Breast epithelium (tissue), 4 donors: ENCODE data around the gene SKAP1. TPM values are rescaled to one million over a fixed set of nuclear protein-coding genes. Genes with fewer than 3 reads are reported as not detected.

Experiments
- DNase-seq, 2 donors: peaks; one replicate each; pipeline ENCODE4 v3.0.0-alpha.2; 2019; ENCODE audit warnings: low spot score in 2 of 2
- H3K27ac ChIP-seq, 2 donors: fragments of 200-600 bp; sonication (generic) in 1 of 2; one replicate each; pipeline ENCODE4 v1.5.1; 2016 to 2019; ENCODE audit warnings: mild to moderate bottlenecking in 1 of 2
- H3K27me3 ChIP-seq, 2 donors: fragments of 200-600 bp; sonication (generic) in 1 of 2; one replicate each; pipeline versions ENCODE4 v1.5.1 to v1.6.0; 2017 to 2019; ENCODE audit warnings: control low read depth in 1 of 2, mild to moderate bottlenecking in 1 of 2
- H3K36me3 ChIP-seq: fragments of 200-600 bp; one replicate; pipeline ENCODE4 v1.5.1; 2019
- H3K4me1 ChIP-seq, 2 donors: fragments of 200-600 bp; sonication (generic); one replicate each; pipeline ENCODE4 v1.5.1; 2016 to 2019; ENCODE audit warnings: control low read depth in 1 of 2
- H3K4me3 ChIP-seq, 3 donors: fragments of 200-600 bp; sonication (generic); 1 replicate in 2 of 3; 2 replicates in 1 of 3; pipeline ENCODE4 v1.5.1; 2016 to 2019; ENCODE audit warnings: mild to moderate bottlenecking in 3 of 3, moderate library complexity in 2 of 3
- H3K9me3 ChIP-seq, 2 donors: fragments of 200-600 bp; sonication (generic) in 1 of 2; one replicate each; pipeline ENCODE4 v1.5.1; 2016 to 2019; ENCODE audit warnings: control low read depth in 1 of 2
- CTCF ChIP-seq, 3 donors: fragments of 450-650 bp; IDR thresholded peaks; one replicate each; pipeline ENCODE4 v1.5.1; 2016 to 2017; ENCODE audit warnings: antibody characterized with exemption in 3 of 3, mild to moderate bottlenecking in 3 of 3, moderate library complexity in 3 of 3
- POLR2A ChIP-seq: fragments of 450-650 bp; IDR thresholded peaks from one replicate; pipeline ENCODE4 v1.6.1; 2016; ENCODE audit warnings: antibody characterized with exemption, mild to moderate bottlenecking, moderate library complexity
- POLR2AphosphoS5 ChIP-seq, 3 donors: sonication (generic); formaldehyde crosslinking; IDR thresholded peaks; one replicate each; pipeline ENCODE4 v1.6.1; 2017; ENCODE audit warnings: antibody characterized with exemption in 3 of 3
- intact Hi-C: fragments of 100-400 bp; cut with DNase I; formaldehyde crosslinking; loops from one replicate; pipeline ENCODE4 v1.15.1; 2023; ENCODE audit warnings: low total_unique reads
- total RNA-seq, 3 donors: library from RNA; depleted of rRNA; stranded (reverse); fragments of >200 nt; gene quantifications; one replicate each; pipeline ENCODE4 v1.1.0, GENCODE V29; 2016

The SKAP1 gene
- total RNA-seq, 3 donors from 2014 or later: 1.1 to 7.5 (median 5.9) TPM

GRCh38 chr17:48144976-48145798, 284.8 kb downstream of the SKAP1 start:
- no peaks in the 10 kb centered on the region for H3K4me1 ChIP-seq
- no peak overlapping the region for H3K27ac ChIP-seq
- TF ChIP-seq POLR2A: no peak
- TF ChIP-seq POLR2AphosphoS5 (IDR thresholded peaks at IDR 0.05): no peak
- no peak for TF ChIP-seq CTCF (IDR thresholded peaks at IDR 0.05)
- no peaks in the 10 kb centered on the region for H3K9me3 ChIP-seq
- peaks cover 0 to 3% of the 10 kb centered on the region in 2 donors for H3K27me3 ChIP-seq
- no peak overlapping the region for H3K4me3 ChIP-seq
- no peak for DNase-seq
- no peaks in the 10 kb centered on the region for H3K36me3 ChIP-seq
- intact Hi-C loops: no loop called here

GRCh38 chr17:48144231-48144630, 285.8 kb downstream of the SKAP1 start:
- no peak for DNase-seq
- Histone ChIP-seq H3K27me3 (peaks cover 0 to under 1% of the 10 kb centered on the region in 2 donors), H3K4me1 (no peaks in the 10 kb centered on the region), H3K9me3 (no peaks in the 10 kb centered on the region), H3K36me3 (no peaks in the 10 kb centered on the region), H3K4me3 (no peak overlapping the region), H3K27ac (no peak overlapping the region)
- TF ChIP-seq CTCF (IDR thresholded peaks at IDR 0.05) (no peak), POLR2A (no peak), POLR2AphosphoS5 (IDR thresholded peaks at IDR 0.05) (no peak)
- intact Hi-C loops: no loop called here

- Histone ChIP-seq H3K4me3 (no peak overlapping the region), H3K4me1 (no peaks in the 10 kb centered on the region), H3K27me3 (no peaks in the 10 kb centered on the region), H3K9me3 (no peaks in the 10 kb centered on the region), H3K36me3 (no peaks in the 10 kb centered on the region), H3K27ac (no peak overlapping the region)
- TF ChIP-seq POLR2AphosphoS5 (IDR thresholded peaks at IDR 0.05) (no peak), POLR2A (no peak), CTCF (IDR thresholded peaks at IDR 0.05) (no peak)
- no peak for DNase-seq
- intact Hi-C loops: no loop called here
Measured at GRCh38 chr17:48143629-48144028, 286.4 kb downstream of the SKAP1 start.

- no peaks in the 10 kb centered on the region for H3K4me1 ChIP-seq
- no peak overlapping the region for H3K4me3 ChIP-seq
- no peaks in the 10 kb centered on the region for H3K36me3 ChIP-seq
- H3K27ac ChIP-seq: no peak overlapping the region
- H3K27me3 ChIP-seq: no peaks in the 10 kb centered on the region
- DNase-seq: no peak
- intact Hi-C loops: no loop called here
- no peaks in the 10 kb centered on the region for H3K9me3 ChIP-seq
- TF ChIP-seq CTCF (IDR thresholded peaks at IDR 0.05) (no peak), POLR2AphosphoS5 (IDR thresholded peaks at IDR 0.05) (no peak), POLR2A (no peak)
Measured at GRCh38 chr17:48139944-48140343, 290.1 kb downstream of the SKAP1 start.

GRCh38 chr17:48137656-48138055, 292.4 kb downstream of the SKAP1 start:
- intact Hi-C loops: no loop called here
- no peaks in the 10 kb centered on the region for H3K9me3 ChIP-seq
- TF ChIP-seq CTCF (IDR thresholded peaks at IDR 0.05) (no peak), POLR2A (no peak), POLR2AphosphoS5 (IDR thresholded peaks at IDR 0.05) (no peak)

More at GRCh38 chr17:48137656-48138055, 292.4 kb downstream of the SKAP1 start:
- Histone ChIP-seq H3K4me1 (no peaks in the 10 kb centered on the region), H3K4me3 (no peak overlapping the region), H3K27me3 (no peaks in the 10 kb centered on the region), H3K36me3 (no peaks in the 10 kb centered on the region), H3K27ac (no peak overlapping the region)
- no peak for DNase-seq
